Brain pericyte (primary cell): ENCODE results near the gene ARHGAP6.
"Not testable (repeated sequence)": the region's sequence is repeated elsewhere in the genome, so short reads cannot be mapped to it uniquely, and the experiment has no call there.

Experiments
- DNase-seq: peaks from one replicate; pipeline ENCODE4 v3.0.0-alpha.2; 2012; ENCODE audit warnings: low read depth, low spot score

Gene ARHGAP6

GRCh38 chrX:11579636-11580600, 85.8 kb downstream of the ARHGAP6 start:
- no peak for DNase-seq

- not testable (repeated sequence) for DNase-seq
These were observed 87.4 kb downstream of the ARHGAP6 start for GRCh38 chrX:11578301-11578700.

DNA sequence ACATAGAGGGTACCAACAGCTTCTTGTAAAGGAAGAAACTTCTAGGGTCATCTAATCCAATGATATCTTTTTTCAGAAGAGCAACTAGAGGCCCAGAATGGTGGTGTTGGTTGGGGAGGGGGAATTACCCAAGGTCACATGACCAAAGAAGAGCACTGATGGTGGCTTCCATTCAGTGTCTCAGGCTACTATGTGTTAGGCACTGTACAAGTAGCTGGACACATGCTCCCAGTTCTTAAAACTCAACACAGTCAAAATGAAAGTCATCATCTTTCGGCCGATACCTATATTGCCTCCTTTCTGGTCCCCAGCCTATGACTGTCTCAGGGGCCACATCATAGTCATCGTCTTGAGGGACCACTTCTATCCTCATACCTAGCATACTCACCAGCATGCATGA, 88.1 kb downstream of the ARHGAP6 start:
- no peak for DNase-seq

- no peak for DNase-seq
These were observed 90.4 kb downstream of the ARHGAP6 start for GRCh38 chrX:11575332-11575731.

GRCh38 chrX:11567528-11568220, 98.0 kb downstream of the ARHGAP6 start:
- no peak for DNase-seq

DNA sequence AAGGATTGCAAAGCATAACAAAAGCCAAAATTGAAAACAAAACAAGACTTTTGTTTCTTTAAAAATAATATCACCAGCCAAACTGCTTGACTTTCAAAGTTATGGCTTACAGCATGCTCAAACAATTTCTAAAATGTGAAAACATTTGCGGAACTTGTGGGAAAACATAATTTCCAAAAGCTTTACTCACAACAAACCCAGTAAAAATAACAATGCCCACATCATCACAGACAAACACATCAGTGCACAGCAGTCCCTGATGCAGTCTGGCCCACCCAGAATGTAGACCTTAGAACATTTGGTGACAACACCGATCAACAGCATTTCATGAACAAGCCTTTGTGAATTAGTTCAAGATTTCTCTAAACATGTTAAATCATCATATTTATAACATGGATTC, 98.9 kb downstream of the ARHGAP6 start:
- DNase-seq, result no peak

GRCh38 chrX:11566173-11566572, 99.5 kb downstream of the ARHGAP6 start:
- DNase-seq, result no peak

DNA sequence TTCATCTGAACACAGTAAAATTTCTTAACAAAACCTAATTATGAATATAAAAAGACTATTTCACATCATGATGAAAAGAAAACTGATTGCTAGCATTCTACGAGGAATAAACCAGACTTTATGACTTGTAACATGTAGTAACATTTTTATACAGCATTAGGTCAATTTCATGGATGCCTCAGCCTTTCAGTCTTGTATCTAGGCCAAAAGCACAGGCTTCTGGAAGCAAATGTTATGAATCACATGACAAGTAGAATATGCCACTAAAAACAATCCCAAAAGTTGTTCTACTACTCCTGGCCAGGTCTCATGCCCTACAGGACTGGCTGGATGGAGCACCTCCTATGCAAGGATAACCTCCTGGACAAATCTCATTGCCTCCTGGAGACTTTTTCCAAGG, 101.2 kb downstream of the ARHGAP6 start:
- no peak for DNase-seq

DNA sequence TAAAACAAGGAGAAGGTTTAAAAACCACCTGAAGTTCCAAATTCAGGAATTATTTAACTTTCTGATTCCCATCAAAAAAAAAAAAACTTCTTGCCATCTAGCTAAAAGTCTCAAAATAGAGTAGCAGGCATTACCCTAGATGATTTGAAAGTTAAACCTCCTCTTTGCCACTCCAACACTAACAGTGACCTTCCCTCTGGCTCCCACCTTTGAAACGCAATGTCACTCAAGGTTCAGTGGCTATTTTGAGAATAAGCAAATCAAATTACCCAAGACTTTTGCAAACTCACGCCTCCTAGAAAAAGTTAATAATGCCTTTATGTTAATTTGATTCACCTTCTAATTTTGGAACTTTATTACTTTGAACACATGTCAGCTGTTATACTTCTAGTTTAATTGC, 103.2 kb downstream of the ARHGAP6 start:
- no peak for DNase-seq

DNA sequence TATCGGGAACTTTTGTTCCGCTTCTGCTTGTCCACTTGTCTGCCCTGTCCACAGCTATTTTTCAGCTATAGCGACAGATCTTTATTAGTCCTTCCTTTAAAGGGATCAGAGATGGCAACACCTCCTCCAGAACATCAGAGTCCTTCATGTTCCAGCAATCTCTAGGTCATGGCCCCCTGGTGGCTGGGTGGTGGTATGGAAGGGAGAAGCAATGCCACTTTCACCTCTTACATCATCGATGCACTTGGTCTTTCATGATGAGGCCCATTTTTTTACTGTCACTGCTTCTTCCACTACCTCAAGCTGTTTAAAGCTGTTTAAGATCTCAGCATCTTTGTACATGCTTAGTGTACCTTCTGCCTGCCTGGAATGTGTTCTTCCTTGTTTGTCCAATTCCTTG, 106.7 kb downstream of the ARHGAP6 start:
- no peak for DNase-seq

DNA sequence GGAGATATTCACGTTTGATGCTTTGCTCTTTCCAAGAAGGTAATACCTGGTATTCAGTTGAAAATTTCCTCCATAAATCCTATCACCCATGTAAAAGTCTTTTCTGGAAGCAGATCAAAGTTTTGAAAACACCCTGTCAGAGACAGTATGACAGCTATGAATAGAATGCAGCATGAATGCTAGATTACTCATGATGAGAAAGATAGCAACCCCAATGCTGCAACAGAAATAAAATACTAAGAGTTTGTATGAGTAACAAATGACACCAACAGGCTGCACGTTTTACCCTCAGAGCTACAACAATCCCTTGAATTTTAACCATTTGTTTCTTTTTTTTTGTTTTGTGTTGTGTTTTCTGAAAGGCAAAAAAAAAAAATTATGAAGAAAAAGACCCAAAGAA, 108.6 kb downstream of the ARHGAP6 start:
- DNase-seq, result no peak

DNA sequence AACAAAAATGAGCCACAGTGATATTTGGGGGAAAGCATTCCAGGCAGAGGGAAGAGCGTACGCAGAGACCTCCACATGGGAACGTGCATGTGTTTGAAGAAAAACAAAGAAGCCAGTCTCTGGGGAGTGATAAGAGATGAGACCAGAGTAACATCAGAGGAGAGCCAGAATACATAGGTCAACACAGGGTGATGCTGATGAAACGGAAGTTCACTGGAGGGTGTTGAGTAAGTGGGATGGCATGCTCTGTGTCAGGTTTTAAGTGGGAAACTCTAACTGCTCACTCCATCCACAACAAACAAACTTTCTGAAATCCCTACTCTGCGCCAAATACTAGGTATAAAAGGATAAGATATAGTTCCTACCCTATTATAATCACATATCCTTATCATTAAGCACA, 110.0 kb downstream of the ARHGAP6 start:
- DNase-seq, result no peak

- no peak for DNase-seq
These were observed 112.1 kb downstream of the ARHGAP6 start for GRCh38 chrX:11553594-11553993.

DNA sequence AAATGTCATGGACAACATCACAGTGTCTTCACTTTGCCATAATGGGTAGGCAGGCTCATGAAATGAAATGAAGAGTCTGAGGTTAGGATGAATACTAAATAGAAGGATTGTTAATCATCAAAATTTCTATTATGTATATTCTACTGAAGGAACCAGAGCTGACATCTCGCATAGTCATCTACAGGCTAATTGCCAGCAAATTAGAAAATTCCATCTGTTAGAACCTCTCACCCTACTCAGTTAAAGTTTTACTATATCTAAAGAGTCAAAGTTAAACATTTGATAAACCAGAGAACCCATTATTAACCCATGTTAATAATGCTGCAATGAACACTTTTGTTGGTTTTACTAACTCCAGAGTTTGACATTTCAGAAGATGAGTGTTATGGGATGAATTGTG, 114.6 kb downstream of the ARHGAP6 start:
- DNase-seq, result no peak

DNA sequence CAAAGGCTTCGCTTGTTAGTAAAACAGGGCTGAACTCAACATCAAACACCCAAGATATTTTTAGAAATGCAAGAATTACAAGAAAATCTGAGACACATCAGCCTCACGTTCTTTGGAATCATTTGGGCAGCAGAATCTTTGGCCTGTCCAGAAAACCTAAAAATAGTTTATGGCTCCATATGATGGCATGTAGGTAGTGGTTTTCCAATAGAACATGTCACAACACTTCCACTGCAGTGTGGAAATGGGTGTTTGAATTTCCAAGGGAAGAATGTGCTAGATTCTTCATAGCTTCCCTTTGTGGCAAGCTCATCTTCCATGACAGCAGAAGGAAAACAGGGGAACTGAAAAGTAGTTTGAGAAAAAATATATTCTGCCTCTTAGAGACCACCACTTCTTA, 118.8 kb downstream of the ARHGAP6 start:
- no peak for DNase-seq

DNA sequence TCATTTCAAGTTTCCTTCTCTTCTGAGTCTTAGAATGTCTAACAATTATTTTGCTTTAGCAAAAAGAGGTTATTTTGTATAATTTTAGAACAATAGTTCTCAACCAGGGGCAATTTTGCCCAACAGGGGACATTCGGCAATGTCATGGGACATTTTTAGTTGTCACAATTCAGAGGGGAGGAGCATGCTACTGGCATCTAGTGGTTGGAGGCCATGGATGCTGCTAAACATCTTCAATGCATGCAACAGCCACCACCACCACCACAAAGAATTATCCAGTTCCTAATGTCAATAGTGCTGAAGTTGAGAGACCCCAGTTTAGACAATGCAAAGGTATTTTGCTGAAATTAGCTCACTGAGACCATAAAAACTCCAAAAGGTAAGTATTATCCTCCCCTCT, 122.5 kb downstream of the ARHGAP6 start:
- DNase-seq, result no peak

DNA sequence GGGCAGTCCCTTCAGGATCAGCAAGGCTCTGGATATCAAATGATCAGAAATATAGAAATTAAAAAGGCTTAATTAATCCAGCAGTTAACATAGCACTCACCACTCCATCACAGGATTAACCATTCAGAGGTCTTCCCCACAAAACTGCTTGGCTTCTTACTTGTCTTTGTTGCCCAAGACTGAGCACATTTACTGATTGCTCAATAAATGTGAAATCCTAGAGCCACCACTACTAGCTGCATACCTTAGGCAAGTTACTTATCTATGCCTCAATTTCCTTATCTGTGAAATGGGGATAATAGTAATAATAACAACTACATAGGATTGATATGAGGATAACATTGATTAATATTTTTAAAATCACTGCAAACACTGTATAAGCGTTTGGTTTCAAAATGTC, 124.2 kb downstream of the ARHGAP6 start:
- DNase-seq, result no peak

DNA sequence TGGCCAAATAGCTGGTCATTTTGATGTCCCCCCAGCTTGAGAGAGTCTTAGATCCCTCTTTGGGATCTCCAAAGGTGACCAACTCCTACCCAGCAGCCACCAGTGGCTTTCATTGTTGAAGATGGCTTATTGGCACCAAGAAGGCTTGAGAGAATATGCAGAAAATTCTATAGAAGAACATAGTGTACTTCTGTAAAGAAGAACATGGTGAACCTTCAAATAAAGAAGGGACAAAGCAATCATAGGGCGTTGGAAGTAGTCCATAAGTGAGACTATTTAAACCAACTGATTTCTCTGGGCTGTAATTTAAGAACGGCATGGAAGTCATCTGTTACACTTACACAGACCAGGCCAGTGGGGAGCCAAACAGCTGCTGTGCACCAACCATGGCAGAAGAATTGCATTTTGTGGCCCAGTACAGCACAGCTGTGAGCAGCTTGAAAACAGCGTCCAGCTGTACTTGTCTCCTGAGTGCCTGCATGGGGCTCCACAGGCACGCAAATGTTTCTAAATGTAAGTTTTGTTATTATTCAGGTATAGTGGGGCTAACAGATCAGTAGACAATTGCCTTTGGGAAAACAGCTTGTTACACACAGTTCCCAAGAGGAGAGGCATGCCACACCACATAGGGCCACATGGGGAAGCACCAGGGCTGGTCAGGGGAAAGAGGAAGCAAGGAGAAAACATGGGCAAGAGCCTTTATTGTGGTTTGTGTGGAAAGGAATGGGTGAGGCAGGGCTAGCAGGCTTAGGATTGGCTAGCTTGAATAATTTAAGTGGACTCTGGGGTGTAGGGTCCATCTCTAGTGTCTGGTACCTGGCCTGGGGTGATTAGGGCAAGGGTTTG, 125.0 kb downstream of the ARHGAP6 start:
- DNase-seq, result peak; percentile 27

DNA sequence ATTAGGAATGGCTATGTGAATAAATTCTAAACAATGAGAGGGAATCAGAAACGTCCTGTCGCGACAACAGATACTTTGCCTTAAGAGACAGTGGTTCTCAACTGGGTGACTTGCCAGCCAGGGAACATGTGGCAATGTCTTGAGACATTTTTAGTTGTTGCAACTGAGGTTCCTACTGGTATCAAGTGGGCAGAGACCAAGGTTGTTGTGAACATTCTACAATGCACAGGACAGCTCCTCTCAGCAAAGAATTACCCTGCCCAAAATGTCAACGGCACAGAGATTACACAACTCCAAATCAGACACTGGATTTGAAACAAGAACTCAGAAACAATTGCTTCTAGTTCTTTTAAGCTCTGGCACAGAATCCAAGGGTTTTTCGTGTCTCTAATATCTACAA, 128.6 kb downstream of the ARHGAP6 start:
- DNase-seq, result no peak

DNA sequence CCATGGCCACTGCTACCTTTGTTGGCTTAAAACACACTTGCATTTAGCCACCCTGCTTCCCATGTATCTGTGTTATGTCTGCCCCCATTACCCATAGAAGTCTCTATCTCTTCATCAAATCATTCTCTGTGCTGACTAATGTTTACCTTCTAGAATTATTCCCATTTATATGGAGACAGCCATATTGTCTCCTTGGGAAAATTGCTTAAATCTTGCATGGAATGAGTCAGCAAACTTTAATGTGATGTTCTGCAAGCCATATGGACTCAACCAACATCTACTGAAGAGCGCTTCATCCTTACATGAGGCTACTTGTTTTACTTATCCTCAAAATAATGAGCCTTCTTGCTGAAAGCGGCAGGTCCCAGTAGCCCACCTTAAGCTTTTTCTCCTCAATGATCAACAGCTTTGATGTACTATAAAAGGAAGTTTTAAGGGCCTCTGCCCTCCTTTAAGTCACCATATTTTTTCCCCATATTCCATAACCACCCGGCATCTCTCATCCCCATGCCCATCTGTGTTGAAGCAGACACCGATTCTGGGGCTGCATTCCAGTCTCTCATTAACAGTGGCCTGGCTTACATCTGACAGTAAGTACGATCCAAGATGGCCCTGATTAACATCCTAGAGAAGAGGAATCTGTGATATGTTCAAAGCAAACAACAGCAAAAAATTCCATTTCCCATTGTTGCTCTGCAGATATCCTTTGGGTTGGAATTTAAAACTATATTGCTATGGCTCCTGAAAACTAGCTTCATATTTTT, 130.4 kb downstream of the ARHGAP6 start:
- no peak for DNase-seq

DNA sequence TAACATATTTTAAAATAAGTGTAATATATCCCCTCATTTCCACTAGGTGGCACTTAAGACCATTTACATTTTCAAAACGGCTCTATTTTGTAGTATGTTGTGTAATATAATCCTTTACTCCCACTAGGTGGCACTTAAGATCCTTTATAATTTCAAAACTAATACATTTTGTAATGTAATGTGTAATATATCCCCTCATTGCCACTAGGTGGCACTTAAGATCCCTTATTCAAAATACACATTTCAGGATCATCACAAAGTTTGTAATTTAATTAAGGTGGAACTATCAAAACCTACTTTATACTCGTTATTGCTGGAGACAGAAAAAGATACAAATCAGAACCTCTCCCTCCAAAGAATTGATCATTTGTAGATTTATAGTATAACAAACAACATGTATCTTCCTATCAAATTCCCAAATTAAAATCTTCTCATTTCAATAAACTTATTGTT, 132.5 kb downstream of the ARHGAP6 start:
- peak; percentile 40 for DNase-seq
